Measurements from ENCODE around the gene MLN.

DNA sequence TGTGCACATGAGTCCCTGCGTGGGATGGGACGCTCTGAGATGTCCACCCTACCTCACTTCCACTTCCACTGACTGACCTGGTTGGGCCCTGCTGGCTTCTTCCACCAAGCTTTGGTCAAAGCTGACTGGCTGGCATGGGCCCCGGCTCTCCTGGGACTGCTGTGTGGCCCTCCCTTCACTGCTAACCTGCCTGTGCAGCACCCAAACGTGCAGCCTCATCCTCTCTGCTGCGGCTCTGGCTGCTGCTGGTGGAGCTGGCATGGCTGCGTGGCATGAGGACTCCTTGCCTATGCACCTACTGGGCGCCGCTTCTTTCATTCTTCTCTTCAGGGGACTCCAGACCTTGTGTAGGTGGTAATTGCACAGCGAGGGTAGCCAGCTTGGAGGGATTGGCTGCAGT lies 38.4 kb downstream of the MLN start:
- TF ChIP-seq EZH2 (optimal IDR thresholded peaks at IDR 0.05; ENCODE audit: low read depth, low read length) (no peak), EZH2phosphoT487 (IDR thresholded peaks at IDR 0.05; ENCODE audit: low read length) (no peak)
- TF ChIP-seq, protein P1, sequence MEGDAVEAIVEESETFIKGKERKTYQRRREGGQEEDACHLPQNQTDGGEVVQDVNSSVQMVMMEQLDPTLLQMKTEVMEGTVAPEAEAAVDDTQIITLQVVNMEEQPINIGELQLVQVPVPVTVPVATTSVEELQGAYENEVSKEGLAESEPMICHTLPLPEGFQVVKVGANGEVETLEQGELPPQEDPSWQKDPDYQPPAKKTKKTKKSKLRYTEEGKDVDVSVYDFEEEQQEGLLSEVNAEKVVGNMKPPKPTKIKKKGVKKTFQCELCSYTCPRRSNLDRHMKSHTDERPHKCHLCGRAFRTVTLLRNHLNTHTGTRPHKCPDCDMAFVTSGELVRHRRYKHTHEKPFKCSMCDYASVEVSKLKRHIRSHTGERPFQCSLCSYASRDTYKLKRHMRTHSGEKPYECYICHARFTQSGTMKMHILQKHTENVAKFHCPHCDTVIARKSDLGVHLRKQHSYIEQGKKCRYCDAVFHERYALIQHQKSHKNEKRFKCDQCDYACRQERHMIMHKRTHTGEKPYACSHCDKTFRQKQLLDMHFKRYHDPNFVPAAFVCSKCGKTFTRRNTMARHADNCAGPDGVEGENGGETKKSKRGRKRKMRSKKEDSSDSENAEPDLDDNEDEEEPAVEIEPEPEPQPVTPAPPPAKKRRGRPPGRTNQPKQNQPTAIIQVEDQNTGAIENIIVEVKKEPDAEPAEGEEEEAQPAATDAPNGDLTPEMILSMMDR (IDR thresholded peaks at IDR 0.05; ENCODE audit: low read length), result no peak
